RCC 7860 (cell line): Measurements from ENCODE around the gene JADE1.

ENCODE experiments used
- DNase-seq: peaks from one replicate; pipeline ENCODE4 v3.0.0-alpha.2; 2015; ENCODE audit warnings: low spot score
- FAIRE-seq: peaks from 2 replicates; lab custom pipeline; 2012; peaks lifted over from hg19 to GRCh38; lab: Jason Lieb, UNC

Gene JADE1

GRCh38 chr4:128868758-128869157 lies 59.3 kb downstream of the JADE1 start:
- DNase-seq (no peak), FAIRE-seq (no peak)

DNA sequence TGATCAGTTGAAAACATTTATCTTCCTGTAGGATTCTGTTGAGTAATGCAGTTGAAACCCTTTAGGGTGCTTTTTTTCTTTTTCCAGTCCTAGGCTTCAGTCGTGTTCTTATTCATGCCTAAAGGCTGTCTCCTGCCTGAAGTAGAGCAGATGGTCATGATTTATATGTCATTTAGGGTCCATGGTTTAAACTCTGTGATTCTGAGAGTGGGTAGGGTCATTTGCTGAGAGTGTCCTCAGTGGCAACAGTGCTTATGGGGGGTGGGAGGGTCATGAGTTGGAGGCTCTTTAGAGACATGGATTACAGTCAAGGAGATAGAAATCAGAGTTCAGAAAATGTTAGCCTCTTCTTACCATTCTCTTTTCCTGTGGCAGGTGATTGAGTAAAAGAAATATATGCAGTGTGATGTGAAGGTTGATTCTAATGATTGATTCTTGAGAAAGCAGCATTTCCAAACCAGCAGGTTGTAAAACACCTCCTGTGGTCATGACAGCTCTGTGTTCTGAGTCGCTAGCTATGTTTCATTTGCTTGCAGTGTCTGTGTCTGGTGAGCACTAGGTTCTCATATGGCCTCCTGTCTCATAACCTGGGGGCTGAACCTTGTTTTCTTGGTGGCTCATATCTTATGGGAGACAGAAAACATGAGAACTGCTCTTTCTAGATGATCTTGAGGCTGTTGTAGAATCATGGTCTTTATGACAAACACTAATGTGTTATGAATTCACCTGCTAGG lies 60.4 kb downstream of the JADE1 start:
- FAIRE-seq, result no peak

DNA sequence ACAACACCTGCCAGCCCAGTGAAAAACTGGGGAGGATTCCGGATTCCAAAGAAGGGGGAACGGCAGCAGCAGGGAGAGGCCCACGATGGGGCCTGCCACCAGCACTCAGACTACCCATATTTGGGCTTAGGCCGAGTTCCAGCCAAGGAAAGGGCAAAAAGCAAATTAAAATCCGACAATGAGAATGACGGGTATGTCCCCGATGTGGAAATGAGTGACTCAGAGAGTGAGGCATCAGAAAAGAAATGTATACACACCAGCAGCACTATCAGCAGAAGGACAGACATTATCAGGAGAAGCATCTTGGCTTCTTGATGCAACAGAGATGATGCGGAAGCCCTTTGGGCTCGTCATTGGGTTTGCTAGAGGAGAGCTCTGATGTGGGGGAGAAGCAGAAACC lies 62.4 kb downstream of the JADE1 start:
- FAIRE-seq (no peak), DNase-seq (no peak)

More for the DNA sequence above, 60.4 kb downstream of the JADE1 start:
- no peak for DNase-seq

- no peak for DNase-seq
- FAIRE-seq, result no peak
Observed at GRCh38 chr4:128876200-128876599, 66.7 kb downstream of the JADE1 start.

DNA sequence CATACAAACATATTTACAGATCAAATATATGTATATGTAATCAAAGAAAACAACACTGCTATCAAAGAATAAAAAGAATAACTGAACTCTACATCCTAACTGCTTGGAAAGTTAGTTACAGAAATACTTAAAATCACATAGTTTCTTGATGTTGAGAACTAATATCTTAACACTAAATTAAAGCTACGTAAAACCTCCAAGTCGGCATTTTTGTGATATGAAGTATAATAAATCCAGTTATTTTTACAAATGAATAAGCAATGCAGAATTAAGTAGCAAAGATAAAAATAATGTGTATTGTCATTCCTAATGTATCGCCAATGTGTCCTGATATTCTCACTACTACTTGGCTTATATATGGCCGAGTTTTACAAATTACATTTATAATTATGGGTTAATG lies 68.4 kb downstream of the JADE1 start:
- DNase-seq (no peak), FAIRE-seq (no peak)

DNA sequence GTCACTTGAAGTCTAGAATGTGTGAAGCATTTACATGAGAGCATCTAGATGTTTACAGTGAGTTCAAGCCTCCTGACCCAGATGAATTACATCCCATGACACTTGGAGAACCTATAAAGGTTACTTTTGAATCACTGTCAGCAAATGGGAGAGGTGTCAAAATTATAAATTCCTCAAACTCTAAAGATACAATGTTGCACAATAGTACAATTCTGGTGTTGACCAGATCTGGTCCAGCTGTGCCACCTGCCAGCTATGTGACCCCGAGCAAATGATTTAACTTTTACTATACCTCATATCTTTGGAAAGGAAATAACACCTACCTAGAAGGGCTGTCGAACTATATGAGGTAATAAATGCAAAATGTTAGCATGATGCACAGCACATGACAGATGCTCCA lies 69.8 kb downstream of the JADE1 start:
- DNase-seq, result no peak
- FAIRE-seq, result no peak

GRCh38 chr4:128879971-128880370 lies 70.5 kb downstream of the JADE1 start:
- FAIRE-seq (no peak), DNase-seq (no peak)

DNA sequence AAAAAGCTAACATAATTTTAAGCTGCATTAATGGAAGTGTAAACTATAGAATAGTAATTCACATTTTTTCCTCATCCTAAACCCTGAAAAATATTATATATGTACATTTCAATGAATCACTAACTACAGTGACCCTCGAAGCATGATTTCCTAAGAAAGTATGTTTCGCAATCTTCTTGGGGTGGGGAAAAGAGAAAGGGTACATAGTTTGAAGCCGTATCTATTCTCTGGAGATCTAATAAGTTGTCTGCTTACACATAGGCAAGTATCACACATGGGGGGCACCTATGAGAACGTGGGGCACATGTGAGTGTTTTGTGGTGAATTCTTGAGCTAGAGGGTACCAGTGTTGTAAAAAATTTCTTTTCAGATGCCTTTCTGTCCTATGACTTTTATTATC lies 71.2 kb downstream of the JADE1 start:
- DNase-seq (no peak), FAIRE-seq (no peak)

- FAIRE-seq, result no peak
- no peak for DNase-seq
Observed at GRCh38 chr4:128904821-128905220, 95.3 kb downstream of the JADE1 start.

DNA sequence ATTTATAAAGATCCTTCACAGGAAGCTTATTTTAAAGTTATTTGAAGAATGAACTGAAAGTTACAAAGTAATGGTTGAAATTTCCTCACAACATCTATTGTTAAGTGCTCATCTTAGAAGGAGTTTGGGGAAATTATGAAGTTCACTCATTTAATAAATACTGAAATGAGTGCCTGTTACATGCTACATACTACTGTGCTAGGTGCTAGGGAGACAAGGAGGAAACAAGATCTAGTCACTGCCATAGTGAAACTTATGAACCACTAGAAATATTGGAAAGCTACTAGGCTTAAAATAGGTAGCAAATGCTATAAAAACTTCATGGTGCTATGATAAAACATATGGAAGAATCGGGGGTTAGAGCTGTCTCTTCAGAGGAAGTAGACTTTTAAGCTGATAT lies 97.1 kb downstream of the JADE1 start:
- DNase-seq (no peak), FAIRE-seq (no peak)

- FAIRE-seq (no peak), DNase-seq (no peak)
Observed at GRCh38 chr4:128907981-128908380, 98.5 kb downstream of the JADE1 start.

GRCh38 chr4:128908735-128909134 lies 99.2 kb downstream of the JADE1 start:
- DNase-seq (no peak), FAIRE-seq (no peak)

DNA sequence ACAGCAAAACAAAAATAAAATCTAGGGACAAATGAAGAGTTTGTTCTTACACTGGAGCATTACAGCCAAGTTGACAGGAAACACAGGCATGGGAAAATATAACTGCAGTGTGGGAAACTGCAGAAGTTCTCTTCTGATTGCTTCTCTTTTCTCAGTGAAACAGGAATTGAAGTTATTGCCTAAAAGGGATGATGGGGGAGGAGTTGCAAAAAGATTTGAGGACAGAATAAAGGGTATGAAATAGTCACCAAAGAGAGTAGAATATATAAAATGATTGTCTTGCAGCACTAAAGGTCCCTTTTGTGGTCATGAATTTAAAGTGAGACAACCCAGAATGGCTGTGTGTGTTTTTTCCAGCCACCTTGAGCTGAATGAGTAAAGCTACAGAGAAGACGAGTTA lies 103.7 kb downstream of the JADE1 start:
- no peak for DNase-seq
- FAIRE-seq, result no peak

DNA sequence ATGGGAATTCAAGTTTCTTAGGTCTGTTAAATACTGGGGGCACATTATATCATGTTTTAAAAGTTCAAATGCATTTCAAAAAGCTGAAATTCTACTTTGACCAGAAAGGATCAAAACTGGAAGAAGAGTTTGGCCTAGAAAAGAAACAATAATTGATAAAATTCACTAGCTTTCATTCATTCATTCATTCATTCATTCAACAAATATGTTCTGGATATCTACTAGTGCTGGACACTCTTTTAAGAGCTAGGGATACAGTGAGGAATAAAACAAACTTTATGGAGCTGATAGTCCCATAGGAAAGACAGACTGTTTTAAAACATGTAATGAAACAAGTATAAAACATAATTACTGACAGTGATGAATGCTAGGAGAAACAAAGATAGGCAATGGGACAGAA lies 106.0 kb downstream of the JADE1 start:
- FAIRE-seq (no peak), DNase-seq (no peak)

DNA sequence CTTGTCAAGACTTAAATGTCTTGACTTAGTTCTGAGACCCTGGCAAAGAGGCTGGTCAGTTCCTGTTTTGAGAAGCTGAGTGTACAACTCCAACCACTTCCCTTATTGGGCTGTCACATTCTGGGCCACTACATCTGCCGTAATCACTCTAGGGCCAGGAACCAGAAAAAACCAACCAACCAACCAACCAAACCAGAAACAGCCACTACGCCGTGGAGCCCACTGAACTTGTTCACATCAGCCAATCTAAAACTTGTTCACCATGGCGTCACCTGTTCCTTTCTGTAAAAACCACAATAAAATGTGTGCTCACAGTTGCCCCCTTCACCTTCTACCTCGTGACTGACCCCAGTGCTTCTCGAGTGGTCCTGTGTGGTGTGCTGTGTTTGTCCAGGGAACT lies 107.3 kb downstream of the JADE1 start:
- no peak for FAIRE-seq
- DNase-seq, result no peak

DNA sequence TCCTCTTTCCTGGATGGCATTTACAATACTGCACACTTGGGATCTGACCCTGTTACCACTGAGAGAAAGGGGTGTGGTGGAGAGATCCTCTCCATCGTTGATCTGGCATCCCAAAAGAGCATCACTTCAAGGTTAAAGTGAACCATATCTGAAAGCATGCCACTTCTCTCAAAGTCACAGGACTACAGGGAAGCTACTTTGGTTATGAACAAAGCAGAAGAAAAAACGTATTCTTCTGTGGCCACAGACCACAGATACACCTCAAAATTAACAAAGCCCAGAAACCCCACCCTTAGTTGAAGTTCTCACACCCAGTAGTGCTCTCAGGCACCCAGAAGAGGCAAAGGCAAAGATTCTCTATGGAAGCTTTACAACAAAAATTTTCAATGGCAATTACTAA lies 108.3 kb downstream of the JADE1 start:
- no peak for DNase-seq
- no peak for FAIRE-seq

DNA sequence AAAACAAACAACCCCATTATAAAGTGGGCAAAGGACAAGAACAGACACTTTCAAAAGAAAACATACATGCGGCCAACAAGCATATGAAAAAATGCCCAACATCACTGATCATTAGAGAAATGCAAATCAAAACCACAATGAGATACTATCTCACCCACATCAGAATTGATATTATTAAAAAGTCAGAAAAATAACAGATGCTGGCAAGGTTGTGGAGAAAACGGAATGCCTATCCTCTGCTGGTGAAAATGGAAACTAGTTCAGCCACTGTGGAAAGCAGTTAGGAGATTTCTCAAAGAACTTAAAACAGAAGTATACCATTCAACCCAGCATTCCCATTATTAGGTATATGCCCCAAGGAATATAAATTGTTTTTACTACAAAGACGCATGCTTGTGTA lies 112.5 kb downstream of the JADE1 start:
- no peak for FAIRE-seq
- DNase-seq, result no peak
